GM12878 (cell line): ENCODE data around the gene PGF. TPM values are rescaled to one million over a fixed set of nuclear protein-coding genes. Genes with fewer than 3 reads are reported as not detected.

Experiments used
- ATAC-seq: fragments of 200-7000 bp; cut with Tn5 transposase; 3 replicates; pipeline ENCODE4 v1.9.1; 2020; ENCODE audit warnings: mild to moderate bottlenecking, moderate library complexity
- BruUV-seq: library from RNA; stranded (reverse); fragments of 400-500 nt; replicated peaks from 2 replicates; lab custom pipeline; 2021; lab: Mats Ljungman, UMichigan
- CTCF ChIA-PET: fragments of 300-600 bp; sonication (Branson Sonifier 250); formaldehyde crosslinking; extraction: SDS; loops from one replicate; lab custom pipeline; 2021; ENCODE audit warnings: inconsistent platforms; lab: Yijun Ruan, JAX
- POLR2A ChIA-PET: fragments of 350-600 bp; formaldehyde crosslinking; extraction: SDS; loops from one replicate; lab custom pipeline; 2021; ENCODE audit warnings: inconsistent platforms; lab: Charles Lee
- RAD21 ChIA-PET: fragments of 300-600 bp; sonication (Branson Sonifier 250); formaldehyde crosslinking; loops from one replicate; lab custom pipeline; 2023; ENCODE audit warnings: antibody characterized with exemption; ENCODE audit not compliant: unreplicated experiment; lab: Charles Lee
- SMC1A ChIA-PET: fragments of 300-600 bp; sonication (Branson Sonifier 250); formaldehyde crosslinking; loops from one replicate; lab custom pipeline; 2023; ENCODE audit not compliant: unreplicated experiment, uncharacterized antibody; lab: Charles Lee
- DNase-seq: peaks from one replicate; pipeline ENCODE4 v3.0.0-alpha.2; 2011; ENCODE audit warnings: low read depth, low spot score
- FAIRE-seq: peaks from 3 replicates; lab custom pipeline; 2011; peaks lifted over from hg19 to GRCh38; lab: Jason Lieb, UNC
- H2AFZ ChIP-seq: 2 replicates; pipeline ENCODE4 v1.6.0; 2011; ENCODE audit warnings: low read depth, low read length, control low read depth; ENCODE audit not compliant: control insufficient read depth
- H3K27ac ChIP-seq: 2 replicates; pipeline ENCODE4 v1.5.1; 2011; ENCODE audit warnings: control low read depth; ENCODE audit not compliant: control insufficient read depth, insufficient read depth
- H3K27me3 ChIP-seq, 2 experiments: replicated peaks in 1 of 2; 2 replicates each; pipeline versions ENCODE4 v1.6.0 to v1.6.1; 2011; ENCODE audit warnings: low read length in 1 of 2; ENCODE audit not compliant: control insufficient read depth in 2 of 2, insufficient read depth in 2 of 2
- H3K36me3 ChIP-seq, 2 experiments: 2 replicates each; pipeline ENCODE4 v1.5.1; 2011; ENCODE audit warnings: low read length in 1 of 2; ENCODE audit not compliant: control insufficient read depth in 2 of 2, insufficient read depth in 2 of 2
- H3K4me1 ChIP-seq: 2 replicates; pipeline ENCODE4 v1.6.1; 2011; ENCODE audit warnings: mild to moderate bottlenecking, low read length, moderate library complexity, mixed read lengths; ENCODE audit not compliant: control insufficient read depth, insufficient read depth
- H3K4me2 ChIP-seq: 2 replicates; pipeline ENCODE4 v1.6.0; 2011; ENCODE audit warnings: control low read depth; ENCODE audit not compliant: control insufficient read depth, insufficient read depth
- H3K4me3 ChIP-seq: fragments of 200-600 bp; sonication (generic); 2 replicates; pipeline ENCODE4 v1.5.1; 2016
- H3K79me2 ChIP-seq: 2 replicates; pipeline ENCODE4 v1.6.0; 2011; ENCODE audit warnings: low read length; ENCODE audit not compliant: control insufficient read depth, insufficient read depth
- H3K9ac ChIP-seq: 2 replicates; pipeline ENCODE4 v1.8.0; 2011; ENCODE audit warnings: low read length, control low read depth, mixed read lengths; ENCODE audit not compliant: control insufficient read depth, insufficient read depth
- H3K9me3 ChIP-seq: replicated peaks from 3 replicates; pipeline ENCODE4 v1.5.1; 2011; ENCODE audit warnings: mild to moderate bottlenecking, low read length; ENCODE audit not compliant: control insufficient read depth, insufficient read depth
- H4K20me1 ChIP-seq: 2 replicates; pipeline ENCODE4 v1.6.0; 2011; ENCODE audit not compliant: control insufficient read depth, insufficient read depth
- BCL11A ChIP-seq: IDR thresholded peaks from 2 replicates; pipeline ENCODE4 v1.6.1; 2011; ENCODE audit warnings: low read depth, low read length
- ELK1 ChIP-seq: IDR thresholded peaks from 2 replicates; pipeline ENCODE4 v1.6.1; 2012; ENCODE audit warnings: low read depth, low read length, improper control_type of control experiment
- HDAC6 ChIP-seq: fragments of 200-600 bp; sonication (generic); IDR thresholded peaks from one replicate; pipeline ENCODE4 v1.8.0; 2017; ENCODE audit warnings: antibody characterized with exemption; ENCODE audit not compliant: unreplicated experiment
- IRF5 ChIP-seq: fragments of 450-650 bp; IDR thresholded peaks from 2 replicates; pipeline ENCODE4 v1.6.1; 2017; ENCODE audit warnings: borderline replicate concordance
- ZNF24 ChIP-seq: fragments of 450-650 bp; IDR thresholded peaks from 2 replicates; pipeline ENCODE4 v1.6.1; 2017; ENCODE audit warnings: antibody characterized with exemption, mild to moderate bottlenecking
- WGBS: methylation state at CpG from one replicate; pipeline ENCODE4 v1.1.6; 2016; ENCODE audit warnings: low lambda C conversion rate; ENCODE audit not compliant: insufficient replicate concordance, insufficient coverage; ENCODE audit errors: missing lambda C conversion rate; 5-methylcytosine and 5-hydroxymethylcytosine counted together
- in situ Hi-C: fragments of 300-500 bp; cut with MboI; formaldehyde crosslinking; loops from 9 replicates; pipeline ENCODE4 v1.14.3; 2018; ENCODE audit warnings: mixed read lengths
- intact Hi-C: fragments of 100-400 bp; cut with micrococcal nuclease; formaldehyde crosslinking; loops from one replicate; pipeline ENCODE4 v1.14.2; 2022; ENCODE audit not compliant: unreplicated experiment
- polyA plus RNA-seq, 11 experiments: library from polyadenylated mRNA; depleted of rRNA in 4 of 11; unstranded in 6 of 11; stranded (reverse) in 5 of 11; fragments of >200 nt; fragmentation: Nextera tagmentation in 4 of 11; fragmentation: Illumina TruSeq in 1 of 11; extraction: Ambion mirVana in 4 of 11; extraction: Trizol in 1 of 11; gene quantifications; 1 replicate in 1 of 11; 2 replicates in 10 of 11; pipeline versions ENCODE4 v1.2.1 to v1.2.3, GENCODE V29; 2011 to 2016; ENCODE audit warnings: inconsistent platforms in 2 of 11, missing spikeins in 2 of 11, low read depth in 1 of 11
- total RNA-seq, 4 experiments: library from RNA; depleted of rRNA in 3 of 4; stranded (reverse); fragments of >200 nt in 3 of 4; fragmentation: Illumina TruSeq in 1 of 4; extraction: Trizol in 1 of 4; gene quantifications; 2 replicates each; pipeline versions ENCODE4 v1.2.1 to v1.2.3, GENCODE V29; 2013 to 2021

Gene PGF
- total and polyA plus RNA-seq, 10 of the 15 experiments (the other 5 are each of a cell fraction or from before 2014, with no cell fraction given), result 0.11 to 5.5 (median 0.63) TPM

DNA sequence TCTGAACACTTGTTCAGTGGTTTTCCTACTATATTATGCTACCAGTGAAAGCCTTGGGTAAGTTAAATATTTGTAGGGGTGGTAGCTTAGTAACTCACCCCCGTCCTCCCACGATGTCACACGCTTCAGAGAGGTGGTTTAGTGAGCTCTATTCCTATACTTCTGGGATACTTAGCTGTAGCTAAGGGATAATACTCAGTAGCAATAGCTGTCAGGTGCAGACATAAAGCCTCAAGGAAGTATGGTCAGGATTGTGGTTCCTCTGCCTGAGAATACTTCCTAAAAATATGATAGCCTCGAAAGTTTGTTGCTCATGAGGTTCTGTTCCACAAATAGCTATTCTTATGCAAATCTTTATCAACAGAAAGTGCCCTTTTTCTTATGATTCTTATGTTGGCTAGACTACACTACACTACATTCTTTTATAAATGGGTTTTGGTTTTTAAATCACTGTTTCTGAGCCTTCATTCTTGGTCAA, 61.7 kb downstream of the PGF start (continued):
- TF ChIP-seq ELK1 (no peak), IRF5 (no peak), ZNF24 (no peak)

DNA sequence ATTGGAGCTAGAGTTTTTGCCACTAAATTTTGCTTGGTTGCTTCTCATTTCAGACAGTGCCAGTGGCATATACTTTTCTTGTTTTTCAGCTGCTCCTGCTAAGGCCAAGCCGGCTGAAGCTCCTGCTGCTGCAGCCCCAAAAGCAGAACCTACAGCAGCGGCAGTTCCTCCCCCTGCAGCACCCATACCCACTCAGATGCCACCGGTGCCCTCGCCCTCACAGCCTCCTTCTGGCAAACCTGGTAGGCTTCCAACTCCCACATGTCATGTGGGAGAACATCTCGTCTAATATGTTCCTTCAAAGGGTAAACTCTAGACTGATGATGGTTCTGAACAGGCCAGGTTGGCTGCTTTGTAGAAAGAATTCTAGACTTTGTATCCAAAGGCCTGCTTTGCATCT, 62.7 kb downstream of the PGF start:
- peak overlapping the region; percentile 63 for H3K27ac ChIP-seq
- peaks cover 8% of the 10 kb centered on the region for H3K79me2 ChIP-seq
- peaks cover 35% of the 10 kb centered on the region for H3K4me1 ChIP-seq
- H3K4me2 ChIP-seq, result peak overlapping the region; percentile 67
- H3K9ac ChIP-seq, result no peak overlapping the region
- POLR2A ChIA-PET, result interaction anchor here (0.8 to 1.8 kb wide), 6 partner anchors 8 to 49 kb away, joined by 3 to 11 read pairs (median 4); partner anchors contain the start of gene DLST
- DNase-seq (no peak), ATAC-seq (peak; percentile 44), FAIRE-seq (no peak)
- RAD21 ChIA-PET, result interaction anchor here (0.9 to 2.6 kb wide), 8 partner anchors 8 to 196 kb away, joined by 3 to 20 read pairs (median 4); no protein-coding TSS in a partner anchor
- TF ChIP-seq BCL11A (no peak), HDAC6 (peak; percentile 16)
- in situ Hi-C loops (no loop called here), intact Hi-C loops (no loop called here)
- BruUV-seq, result no TSS peak
- H4K20me1 ChIP-seq, result no peaks in the 10 kb centered on the region
- no peaks in the 10 kb centered on the region for H3K9me3 ChIP-seq
- SMC1A ChIA-PET, result interaction anchor here (0.5 to 2.6 kb wide), 9 partner anchors 8 to 196 kb away, joined by 3 to 17 read pairs (median 6); no protein-coding TSS in a partner anchor
- H3K4me3 ChIP-seq, result no peak overlapping the region
- peaks cover 16 to 56% of the 10 kb centered on the region in 2 experiments for H3K36me3 ChIP-seq
- CTCF ChIA-PET, result interaction anchor here (0.6 to 26.0 kb wide), 8 partner anchors 8 to 284 kb away, joined by 3 to 552 read pairs (median 12); partner anchors contain the start of gene DLST
- H2AFZ ChIP-seq, result no peak overlapping the region
- WGBS, result 23% methylated on average over 5 of the region's 5 CpGs
- no peaks in the 10 kb centered on the region for H3K27me3 ChIP-seq
